ENCODE measurements around the gene MBTPS2. TPM values are rescaled to one million over a fixed set of nuclear protein-coding genes. Genes with fewer than 3 reads are reported as not detected.

Gene MBTPS2
- total and polyA plus RNA-seq, 4 donors, result 5.6 to 13.5 (median 9.9) TPM

GRCh38 chrX:21798677-21799219, 40.7 kb upstream of the MBTPS2 start:
- no peak for DNase-seq (ENCODE audit: low spot score)
- no peaks in the 10 kb centered on the region for H3K9me3 ChIP-seq (ENCODE audit: control insufficient read depth in 4 of 4, low read length in 3 of 4)
- H3K36me3 ChIP-seq (ENCODE audit: control insufficient read depth in 4 of 4, insufficient read depth in 3 of 4, low read depth in 1 of 4, low read length in 3 of 4), result no peaks in the 10 kb centered on the region
- no peak overlapping the region for H3K9ac ChIP-seq (ENCODE audit: low read depth in 1 of 2, low read length in 2 of 2)
- no peak overlapping the region for H3K4me3 ChIP-seq (ENCODE audit: low read depth in 1 of 3, low read length in 3 of 3)
- H3K27me3 ChIP-seq (ENCODE audit: control insufficient read depth in 4 of 4, insufficient read depth in 4 of 4, low read length in 3 of 4), result peaks cover 0 to 3% (median 0%) of the 10 kb centered on the region in 4 donors
- no peak for TF ChIP-seq RAD21 (IDR thresholded peaks at IDR 0.05)
- TF ChIP-seq ATF3 (IDR thresholded peaks at IDR 0.05), result no peak
- no peak for TF ChIP-seq REST (IDR thresholded peaks at IDR 0.05)
- TF ChIP-seq GABPA (IDR thresholded peaks at IDR 0.05 in 1 of 2, conservative IDR thresholded peaks at IDR 0.05 in 1 of 2), result no peak
- TF ChIP-seq CTCF (IDR thresholded peaks at IDR 0.05; ENCODE audit: low read depth, low read length, missing input control), result no peak
- TF ChIP-seq TAF1 (conservative IDR thresholded peaks at IDR 0.05), result no peak
- no peak for TF ChIP-seq YY1 (IDR thresholded peaks at IDR 0.05)
- TF ChIP-seq HNF4A (conservative IDR thresholded peaks at IDR 0.05), result peak; percentile 25 to 37
- no peak for TF ChIP-seq FOXA1 (IDR thresholded peaks at IDR 0.05)
- TF ChIP-seq JUND (IDR thresholded peaks at IDR 0.05), result peak in 1 of 2 donors; percentile 25
- TF ChIP-seq NR2F2 (IDR thresholded peaks at IDR 0.05), result no peak
- no peak for TF ChIP-seq HNF4G (IDR thresholded peaks at IDR 0.05)
- no peak for TF ChIP-seq ZBTB33 (IDR thresholded peaks at IDR 0.05)
- TF ChIP-seq EGR1 (IDR thresholded peaks at IDR 0.05; ENCODE audit: low read depth in 2 of 2), result no peak
- no peak for TF ChIP-seq MAX (IDR thresholded peaks at IDR 0.05)
- no peak for TF ChIP-seq SP1 (IDR thresholded peaks at IDR 0.05)
- TF ChIP-seq RXRA (IDR thresholded peaks at IDR 0.05), result peak in 1 of 2 donors; percentile 15
- WGBS, result 44% methylated on average over 6 of the region's 6 CpGs
- no peak overlapping the region for H3K27ac ChIP-seq (ENCODE audit: low read depth in 1 of 2, low read length in 2 of 2)
- peaks cover 3 to 14% (median 11%) of the 10 kb centered on the region in 4 donors for H3K4me1 ChIP-seq (ENCODE audit: control insufficient read depth in 4 of 4, insufficient read depth in 4 of 4, low read length in 3 of 4)

Data from liver (tissue), 9 donors.